Esophagus muscularis mucosa (tissue), 3 donors: ENCODE measurements around the gene RASL10A.

ENCODE experiments used
- POLR2A ChIP-seq: fragments of 450-650 bp; IDR thresholded peaks from one replicate; pipeline ENCODE4 v1.6.1; 2017; ENCODE audit warnings: antibody characterized with exemption, moderate library complexity, mild to moderate bottlenecking, low read depth
- POLR2AphosphoS5 ChIP-seq, 2 donors: sonication (generic); formaldehyde crosslinking; IDR thresholded peaks; one replicate each; pipeline ENCODE4 v1.6.1; 2017; ENCODE audit warnings: antibody characterized with exemption in 2 of 2
- TF ChIP-seq, protein P1 (sequence below), 3 experiments: fragments of 200-600 bp in 2 of 3; fragments of 450-650 bp in 1 of 3; sonication (generic) in 2 of 3; IDR thresholded peaks; one replicate each; pipeline ENCODE4 v1.5.1; 2017 to 2019; ENCODE audit warnings: antibody characterized with exemption in 3 of 3, mild to moderate bottlenecking in 2 of 3, moderate library complexity in 1 of 3

GRCh38 chr22:29308791-29309262, 6.7 kb downstream of the RASL10A start:
- TF ChIP-seq POLR2A (no peak), POLR2AphosphoS5 (IDR thresholded peaks at IDR 0.05) (no peak)
- TF ChIP-seq, protein P1, sequence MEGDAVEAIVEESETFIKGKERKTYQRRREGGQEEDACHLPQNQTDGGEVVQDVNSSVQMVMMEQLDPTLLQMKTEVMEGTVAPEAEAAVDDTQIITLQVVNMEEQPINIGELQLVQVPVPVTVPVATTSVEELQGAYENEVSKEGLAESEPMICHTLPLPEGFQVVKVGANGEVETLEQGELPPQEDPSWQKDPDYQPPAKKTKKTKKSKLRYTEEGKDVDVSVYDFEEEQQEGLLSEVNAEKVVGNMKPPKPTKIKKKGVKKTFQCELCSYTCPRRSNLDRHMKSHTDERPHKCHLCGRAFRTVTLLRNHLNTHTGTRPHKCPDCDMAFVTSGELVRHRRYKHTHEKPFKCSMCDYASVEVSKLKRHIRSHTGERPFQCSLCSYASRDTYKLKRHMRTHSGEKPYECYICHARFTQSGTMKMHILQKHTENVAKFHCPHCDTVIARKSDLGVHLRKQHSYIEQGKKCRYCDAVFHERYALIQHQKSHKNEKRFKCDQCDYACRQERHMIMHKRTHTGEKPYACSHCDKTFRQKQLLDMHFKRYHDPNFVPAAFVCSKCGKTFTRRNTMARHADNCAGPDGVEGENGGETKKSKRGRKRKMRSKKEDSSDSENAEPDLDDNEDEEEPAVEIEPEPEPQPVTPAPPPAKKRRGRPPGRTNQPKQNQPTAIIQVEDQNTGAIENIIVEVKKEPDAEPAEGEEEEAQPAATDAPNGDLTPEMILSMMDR (IDR thresholded peaks at IDR 0.05) = no peak
